PC-9 (cell line): ENCODE measurements around the gene EIF2AK3. TPM values are rescaled to one million over a fixed set of nuclear protein-coding genes. Genes with fewer than 3 reads are reported as not detected.

Experiments
- BruUV-seq: library from RNA; stranded (reverse); fragments of 400-500 nt; replicated peaks from 2 replicates; lab custom pipeline; 2021; lab: Mats Ljungman, UMichigan
- CTCF ChIA-PET: fragments of 300-600 bp; sonication (Branson Sonifier 250); formaldehyde crosslinking; loops from one replicate; lab custom pipeline; 2022; ENCODE audit warnings: antibody characterized with exemption; lab: Charles Lee
- POLR2A ChIA-PET: fragments of 300-600 bp; sonication (Branson Sonifier 250); formaldehyde crosslinking; loops from one replicate; lab custom pipeline; 2022; ENCODE audit warnings: antibody characterized with exemption; ENCODE audit not compliant: unreplicated experiment; lab: Charles Lee
- DNase-seq, 2 experiments: peaks; one replicate each; pipeline versions ENCODE4 v3.0.0 to v3.0.0-alpha.2; 2015 to 2022; ENCODE audit warnings: mixed read lengths in 1 of 2
- H2AFZ ChIP-seq: fragments of 200-600 bp; sonication (generic); 2 replicates; pipeline ENCODE4 v1.8.1; 2017; ENCODE audit warnings: antibody characterized with exemption
- H3F3A ChIP-seq: fragments of 200-600 bp; sonication (generic); 2 replicates; pipeline ENCODE4 v1.8.1; 2017; ENCODE audit warnings: antibody characterized with exemption, mild to moderate bottlenecking, low read depth; ENCODE audit not compliant: insufficient read depth
- H3K27ac ChIP-seq: fragments of 200-600 bp; sonication (generic); 2 replicates; pipeline ENCODE4 v1.6.1; 2016; ENCODE audit warnings: mixed run types
- H3K27me3 ChIP-seq: fragments of 200-600 bp; sonication (generic); 2 replicates; pipeline ENCODE4 v1.6.1; 2016; ENCODE audit warnings: low read depth, mixed run types; ENCODE audit not compliant: insufficient read depth
- H3K36me3 ChIP-seq: fragments of 200-600 bp; sonication (generic); 2 replicates; pipeline ENCODE4 v1.6.1; 2016; ENCODE audit warnings: low read depth, mixed run types
- H3K4me1 ChIP-seq: fragments of 200-600 bp; sonication (generic); replicated peaks from 2 replicates; pipeline ENCODE4 v1.6.1; 2016; ENCODE audit warnings: mixed run types; ENCODE audit not compliant: insufficient read depth
- H3K4me2 ChIP-seq: fragments of 200-600 bp; sonication (generic); 2 replicates; pipeline ENCODE4 v1.6.1; 2017; ENCODE audit warnings: mixed run types
- H3K4me3 ChIP-seq: fragments of 200-600 bp; sonication (generic); 2 replicates; pipeline ENCODE4 v1.6.1; 2016; ENCODE audit warnings: mixed run types
- H3K79me2 ChIP-seq: fragments of 200-600 bp; sonication (generic); 2 replicates; pipeline ENCODE4 v1.6.1; 2017; ENCODE audit warnings: low read depth, mixed run types
- H3K9me2 ChIP-seq: fragments of 200-600 bp; sonication (generic); 2 replicates; pipeline ENCODE4 v1.8.1; 2017; ENCODE audit warnings: mild to moderate bottlenecking; ENCODE audit not compliant: insufficient read depth
- H3K9me3 ChIP-seq: fragments of 200-600 bp; sonication (generic); 2 replicates; pipeline ENCODE4 v1.8.1; 2016; ENCODE audit warnings: low read depth; ENCODE audit not compliant: insufficient read depth
- H4K20me1 ChIP-seq: fragments of 200-600 bp; sonication (generic); 2 replicates; pipeline ENCODE4 v1.8.1; 2017; ENCODE audit not compliant: insufficient read depth
- CTCF ChIP-seq: fragments of 200-600 bp; sonication (generic); conservative IDR thresholded peaks from 2 replicates; pipeline ENCODE4 v1.6.1; 2017; ENCODE audit warnings: mixed run types, antibody characterized with exemption, mild to moderate bottlenecking, moderate library complexity
- EZH2 ChIP-seq: fragments of 200-600 bp; sonication (generic); IDR thresholded peaks from 2 replicates; pipeline ENCODE4 v1.8.0; 2017; ENCODE audit warnings: antibody characterized with exemption, low read depth
- intact Hi-C: fragments of 100-400 bp; cut with micrococcal nuclease; formaldehyde crosslinking; loops from one replicate; pipeline ENCODE4 v1.10.0; 2022; ENCODE audit not compliant: unreplicated experiment
- total RNA-seq: library from RNA; stranded (reverse); gene quantifications from 2 replicates; pipeline ENCODE4 v1.2.3, GENCODE V29; 2021

The EIF2AK3 gene
- total RNA-seq, 1 experiment from 2014 or later, result 8.8 TPM

GRCh38 chr2:88530081-88530480 lies 97.2 kb downstream of the EIF2AK3 start:
- Histone ChIP-seq H3K27me3 (no peaks in the 10 kb centered on the region), H4K20me1 (no peaks in the 10 kb centered on the region), H3K4me3 (no peak overlapping the region), H2AFZ (no peak overlapping the region), H3K36me3 (no peaks in the 10 kb centered on the region), H3K4me2 (no peak overlapping the region), H3K9me2 (no peaks in the 10 kb centered on the region), H3F3A (no peaks in the 10 kb centered on the region), H3K79me2 (no peaks in the 10 kb centered on the region), H3K27ac (no peak overlapping the region), H3K9me3 (no peaks in the 10 kb centered on the region), H3K4me1 (no peaks in the 10 kb centered on the region)
- intact Hi-C loops, result no loop called here
- TF ChIP-seq EZH2, result no peak
- no peak for TF ChIP-seq CTCF
- DNase-seq, result no peak
- no TSS peak for BruUV-seq
- CTCF ChIA-PET, result no interaction called here
- POLR2A ChIA-PET, result no interaction called here

GRCh38 chr2:88521445-88522073 lies 105.7 kb downstream of the EIF2AK3 start:
- no peaks in the 10 kb centered on the region for H3K79me2 ChIP-seq
- ChIA-PET CTCF (no interaction called here), POLR2A (no interaction called here)
- no peak for TF ChIP-seq CTCF
- TF ChIP-seq EZH2, result no peak
- H3K27ac ChIP-seq, result no peak overlapping the region
- H3K27me3 ChIP-seq, result no peaks in the 10 kb centered on the region
- H3K36me3 ChIP-seq, result no peaks in the 10 kb centered on the region
- H3F3A ChIP-seq, result no peaks in the 10 kb centered on the region
- no peaks in the 10 kb centered on the region for H4K20me1 ChIP-seq
- no peak overlapping the region for H2AFZ ChIP-seq
- H3K9me3 ChIP-seq, result no peaks in the 10 kb centered on the region
- no peak overlapping the region for H3K4me2 ChIP-seq
- DNase-seq, result peak in 1 of 2 experiments; percentile 8
- no TSS peak for BruUV-seq
- intact Hi-C loops, result no loop called here
- H3K9me2 ChIP-seq, result no peaks in the 10 kb centered on the region
- no peak overlapping the region for H3K4me3 ChIP-seq
- H3K4me1 ChIP-seq, result no peaks in the 10 kb centered on the region

- CTCF ChIA-PET, result no interaction called here
Measured at GRCh38 chr2:88517759-88518201, 109.5 kb downstream of the EIF2AK3 start.

More at GRCh38 chr2:88517759-88518201, 109.5 kb downstream of the EIF2AK3 start:
- no peak for TF ChIP-seq EZH2
- no peak for TF ChIP-seq CTCF
- Histone ChIP-seq H3K4me2 (no peak overlapping the region), H4K20me1 (no peaks in the 10 kb centered on the region), H3K27me3 (0 out of 2 replicates have a peak, but pooled peaks cover 3% of the 10 kb centered on the region), H3K4me3 (no peak overlapping the region), H3F3A (no peaks in the 10 kb centered on the region), H3K4me1 (no peaks in the 10 kb centered on the region), H3K27ac (no peak overlapping the region), H3K9me2 (no peaks in the 10 kb centered on the region), H3K36me3 (no peaks in the 10 kb centered on the region), H2AFZ (no peak overlapping the region), H3K79me2 (no peaks in the 10 kb centered on the region), H3K9me3 (no peaks in the 10 kb centered on the region)
- POLR2A ChIA-PET, result no interaction called here
- no peak for DNase-seq
- BruUV-seq, result no TSS peak
- intact Hi-C loops, result no loop called here

Other genes starting within 250 kb of the EIF2AK3 start
- not detected in 2 replicates for gene FOXI3, start 174.8 kb downstream of the EIF2AK3 start, total RNA-seq
- 20.5 and 21.3 TPM in 2 replicates for gene RPIA, start 64.2 kb upstream of the EIF2AK3 start, total RNA-seq